CD4-positive, CD25-positive, alpha-beta regulatory T cell (primary cell): ENCODE results near the gene GPR26. TPM values are rescaled to one million over a fixed set of nuclear protein-coding genes. Genes with fewer than 3 reads are reported as not detected.

Experiments
- ATAC-seq, 2 donors: fragments of 150-1000 bp; cut with Tn5 transposase; one replicate each; pipeline ENCODE4 v1.10.0; 2021; ENCODE audit warnings: low read depth in 2 of 2, moderate number of reproducible peaks in 2 of 2, moderate library complexity in 1 of 2
- DNase-seq, 3 donors: peaks; one replicate each; pipeline versions ENCODE4 v3.0.0 to v3.0.0-alpha.2; 2012 to 2022; ENCODE audit warnings: mixed read lengths in 1 of 3
- H3K27ac ChIP-seq: one replicate; pipeline ENCODE4 v1.7.0; 2013; ENCODE audit warnings: mild to moderate bottlenecking, low read length; ENCODE audit not compliant: insufficient read depth, poor library complexity, severe bottlenecking
- H3K27me3 ChIP-seq: one replicate; pipeline ENCODE4 v1.7.0; 2013; ENCODE audit warnings: low read length; ENCODE audit not compliant: control insufficient read depth, insufficient read depth
- H3K36me3 ChIP-seq: one replicate; pipeline ENCODE4 v1.7.0; 2013; ENCODE audit warnings: mild to moderate bottlenecking, low read length, moderate library complexity; ENCODE audit not compliant: control insufficient read depth, insufficient read depth
- H3K4me1 ChIP-seq: 2 replicates; pipeline ENCODE4 v1.7.0; 2013; ENCODE audit warnings: mild to moderate bottlenecking, low read length; ENCODE audit not compliant: insufficient read depth, control insufficient read depth, poor library complexity, severe bottlenecking
- H3K4me3 ChIP-seq: one replicate; pipeline ENCODE4 v1.7.0; 2013; ENCODE audit warnings: low read depth, mild to moderate bottlenecking, low read length, moderate library complexity
- H3K9me3 ChIP-seq, 2 experiments: 1 replicate in 1 of 2; 2 replicates in 1 of 2; pipeline ENCODE4 v1.7.0; 2013; ENCODE audit warnings: low read length in 2 of 2, mild to moderate bottlenecking in 1 of 2, moderate library complexity in 1 of 2; ENCODE audit not compliant: control insufficient read depth in 2 of 2
- H3K27ac Mint-ChIP-seq, 3 donors: one replicate each; pipeline ENCODE4 v1.8.0; 2020 to 2022; ENCODE audit warnings: mild to moderate bottlenecking in 3 of 3, mixed read lengths in 3 of 3, moderate library complexity in 2 of 3
- H3K27me3 Mint-ChIP-seq: one replicate; pipeline ENCODE4 v1.8.0; 2022; ENCODE audit warnings: mild to moderate bottlenecking, mixed read lengths
- H3K36me3 Mint-ChIP-seq: one replicate; pipeline ENCODE4 v1.8.0; 2020; ENCODE audit warnings: mixed read lengths
- H3K4me1 Mint-ChIP-seq, 4 donors: one replicate each; pipeline ENCODE4 v1.8.0; 2020 to 2022; ENCODE audit warnings: mixed read lengths in 4 of 4, mild to moderate bottlenecking in 1 of 4
- H3K4me3 Mint-ChIP-seq, 4 donors: one replicate each; pipeline ENCODE4 v1.8.0; 2020 to 2022; ENCODE audit warnings: mild to moderate bottlenecking in 4 of 4, mixed read lengths in 4 of 4, moderate library complexity in 3 of 4
- H3K9me3 Mint-ChIP-seq, 7 donors: one replicate each; pipeline ENCODE4 v1.8.0; 2020 to 2022; ENCODE audit warnings: mixed read lengths in 7 of 7, mild to moderate bottlenecking in 3 of 7, moderate library complexity in 2 of 7
- polyA plus RNA-seq, 4 donors: library from polyadenylated mRNA; unstranded; fragments of 300-500 nt; fragmentation: Illumina TruSeq; gene quantifications; one replicate each; pipeline ENCODE4 v1.2.3, GENCODE V29; 2021
- total RNA-seq: library from RNA; stranded (reverse); gene quantifications from one replicate; pipeline ENCODE4 v1.2.3, GENCODE V29; 2022

Gene GPR26
- total and polyA plus RNA-seq, 5 donors from 2014 or later = not detected

GRCh38 chr10:123639131-123639530 is 27.0 kb upstream of the GPR26 start:
- no peaks in the 10 kb centered on the region for H3K4me1 ChIP-seq
- Mint-ChIP-seq H3K4me3 (no peak overlapping the region), H3K27ac (no peak overlapping the region), H3K4me1 (no peaks in the 10 kb centered on the region), H3K27me3 (peaks cover 5% of the 10 kb centered on the region), H3K36me3 (no peaks in the 10 kb centered on the region), H3K9me3 (peaks cover 0 to 2% (median 0%) of the 10 kb centered on the region in 7 donors)
- no peaks in the 10 kb centered on the region for H3K9me3 ChIP-seq
- H3K4me3 ChIP-seq = no peak overlapping the region
- ATAC-seq = no peak
- no peak overlapping the region for H3K27ac ChIP-seq
- DNase-seq = no peak
- H3K27me3 ChIP-seq = peaks cover 4% of the 10 kb centered on the region
- no peaks in the 10 kb centered on the region for H3K36me3 ChIP-seq

DNA sequence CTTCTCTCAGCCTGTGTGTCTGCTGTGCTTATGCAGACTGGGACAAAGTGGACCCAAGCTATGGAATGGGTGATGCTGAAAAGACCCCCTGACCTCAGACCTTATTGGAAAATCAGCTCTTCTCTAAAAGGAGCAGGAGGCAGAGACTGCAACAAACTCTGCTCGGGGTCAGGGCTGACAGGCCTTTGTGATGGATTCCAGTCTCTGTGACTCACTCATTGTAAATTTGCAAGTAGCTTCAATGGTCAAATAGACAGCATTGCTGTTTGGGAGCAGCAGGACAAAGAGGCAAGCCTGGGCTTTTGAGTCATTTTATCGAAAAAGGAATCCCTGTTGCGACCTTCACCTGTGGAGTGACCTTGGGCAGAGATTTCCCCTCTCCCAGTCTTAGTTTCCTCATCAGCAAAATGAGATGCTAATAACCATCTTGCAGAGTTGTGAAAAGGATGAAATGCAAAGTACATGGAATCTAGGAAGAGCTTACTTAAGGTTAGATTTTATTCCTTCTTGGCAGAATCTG is 26.1 kb upstream of the GPR26 start:
- Mint-ChIP-seq H3K9me3 (peaks cover 0 to 2% (median 0%) of the 10 kb centered on the region in 7 donors), H3K27ac (peak overlapping the region in 1 of 3 donors; percentile 48), H3K4me3 (no peak overlapping the region), H3K4me1 (no peaks in the 10 kb centered on the region), H3K36me3 (no peaks in the 10 kb centered on the region), H3K27me3 (peaks cover 5% of the 10 kb centered on the region)
- no peak overlapping the region for H3K27ac ChIP-seq
- DNase-seq (no peak), ATAC-seq (no peak)
- no peak overlapping the region for H3K4me3 ChIP-seq
- H3K4me1 ChIP-seq = no peaks in the 10 kb centered on the region
- H3K36me3 ChIP-seq = no peaks in the 10 kb centered on the region
- H3K9me3 ChIP-seq = no peaks in the 10 kb centered on the region
- peaks cover 4% of the 10 kb centered on the region for H3K27me3 ChIP-seq

DNA sequence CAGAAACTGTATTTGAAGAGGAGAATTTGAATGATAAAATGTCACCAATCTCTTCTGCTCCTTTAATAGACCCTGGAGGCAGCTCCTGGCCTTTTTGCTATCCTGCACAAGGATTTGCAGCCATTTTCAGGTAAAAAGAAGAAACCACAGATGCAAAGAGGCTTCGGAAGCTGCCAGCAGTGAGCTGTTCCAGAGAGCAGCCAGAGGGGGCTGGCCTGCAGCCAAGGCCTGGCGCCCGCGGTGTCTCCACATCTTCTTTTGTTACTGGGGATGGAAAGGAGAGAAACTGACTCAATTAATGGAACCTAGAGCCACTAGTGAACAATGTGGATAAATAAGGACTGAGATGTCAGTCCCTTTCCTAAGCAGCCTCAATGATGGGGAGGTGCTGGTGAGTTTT is 23.9 kb upstream of the GPR26 start:
- Mint-ChIP-seq H3K27ac (no peak overlapping the region), H3K27me3 (peaks cover 5% of the 10 kb centered on the region), H3K36me3 (no peaks in the 10 kb centered on the region), H3K9me3 (no peaks in the 10 kb centered on the region), H3K4me3 (no peak overlapping the region), H3K4me1 (no peaks in the 10 kb centered on the region)
- peaks cover 4% of the 10 kb centered on the region for H3K27me3 ChIP-seq
- H3K4me1 ChIP-seq = no peaks in the 10 kb centered on the region
- H3K36me3 ChIP-seq = no peaks in the 10 kb centered on the region
- DNase-seq (no peak), ATAC-seq (no peak)
- H3K27ac ChIP-seq = no peak overlapping the region
- no peak overlapping the region for H3K4me3 ChIP-seq
- H3K9me3 ChIP-seq = no peaks in the 10 kb centered on the region

- H3K27me3 ChIP-seq = peaks cover 4% of the 10 kb centered on the region
- no peaks in the 10 kb centered on the region for H3K36me3 ChIP-seq
- H3K9me3 ChIP-seq = no peaks in the 10 kb centered on the region
- H3K4me3 Mint-ChIP-seq = no peak overlapping the region
- no peaks in the 10 kb centered on the region for H3K9me3 Mint-ChIP-seq
- H3K36me3 Mint-ChIP-seq = no peaks in the 10 kb centered on the region
- no peak for DNase-seq
- H3K4me3 ChIP-seq = no peak overlapping the region
- H3K27ac ChIP-seq = no peak overlapping the region
- no peak for ATAC-seq
- H3K27me3 Mint-ChIP-seq = peaks cover 5% of the 10 kb centered on the region
- H3K27ac Mint-ChIP-seq = no peak overlapping the region
- H3K4me1 Mint-ChIP-seq = no peaks in the 10 kb centered on the region
- H3K4me1 ChIP-seq = no peaks in the 10 kb centered on the region
These were observed 23.5 kb upstream of the GPR26 start for GRCh38 chr10:123642697-123643096.

- Mint-ChIP-seq H3K9me3 (no peaks in the 10 kb centered on the region), H3K27me3 (peaks cover 5% of the 10 kb centered on the region), H3K4me1 (no peaks in the 10 kb centered on the region), H3K36me3 (no peaks in the 10 kb centered on the region), H3K27ac (no peak overlapping the region), H3K4me3 (no peak overlapping the region)
- H3K27me3 ChIP-seq = peaks cover 4% of the 10 kb centered on the region
- DNase-seq (no peak), ATAC-seq (no peak)
- H3K4me3 ChIP-seq = no peak overlapping the region
- H3K36me3 ChIP-seq = no peaks in the 10 kb centered on the region
- no peak overlapping the region for H3K27ac ChIP-seq
- H3K4me1 ChIP-seq = no peaks in the 10 kb centered on the region
- no peaks in the 10 kb centered on the region for H3K9me3 ChIP-seq
These were observed 22.8 kb upstream of the GPR26 start for GRCh38 chr10:123643315-123643714.

DNA sequence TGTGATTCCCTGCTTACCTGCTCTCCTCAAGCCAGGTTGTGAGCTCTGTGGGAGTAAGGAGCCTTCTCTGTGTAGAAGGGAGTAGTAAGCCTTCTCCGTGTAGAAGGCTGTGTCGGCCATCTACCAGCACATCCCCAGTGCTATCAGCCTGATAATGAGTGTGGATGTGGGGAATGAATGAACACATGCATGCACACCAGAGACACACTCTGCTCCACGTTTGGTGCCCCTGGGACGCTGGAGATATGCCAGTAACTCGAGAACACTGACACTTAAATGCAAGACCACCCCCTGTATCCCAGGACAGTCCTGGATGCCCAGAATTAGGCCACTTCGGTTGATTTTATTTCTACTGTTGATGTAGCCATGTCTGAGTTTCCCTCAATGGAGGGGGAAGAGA is 21.1 kb upstream of the GPR26 start:
- H3K36me3 ChIP-seq = no peaks in the 10 kb centered on the region
- Mint-ChIP-seq H3K4me1 (no peaks in the 10 kb centered on the region), H3K9me3 (no peaks in the 10 kb centered on the region), H3K27me3 (peaks cover 5% of the 10 kb centered on the region), H3K4me3 (no peak overlapping the region), H3K36me3 (no peaks in the 10 kb centered on the region), H3K27ac (no peak overlapping the region)
- H3K4me1 ChIP-seq = no peaks in the 10 kb centered on the region
- ATAC-seq = no peak
- no peak for DNase-seq
- H3K27me3 ChIP-seq = no peaks in the 10 kb centered on the region
- H3K27ac ChIP-seq = no peak overlapping the region
- no peaks in the 10 kb centered on the region for H3K9me3 ChIP-seq
- no peak overlapping the region for H3K4me3 ChIP-seq

DNA sequence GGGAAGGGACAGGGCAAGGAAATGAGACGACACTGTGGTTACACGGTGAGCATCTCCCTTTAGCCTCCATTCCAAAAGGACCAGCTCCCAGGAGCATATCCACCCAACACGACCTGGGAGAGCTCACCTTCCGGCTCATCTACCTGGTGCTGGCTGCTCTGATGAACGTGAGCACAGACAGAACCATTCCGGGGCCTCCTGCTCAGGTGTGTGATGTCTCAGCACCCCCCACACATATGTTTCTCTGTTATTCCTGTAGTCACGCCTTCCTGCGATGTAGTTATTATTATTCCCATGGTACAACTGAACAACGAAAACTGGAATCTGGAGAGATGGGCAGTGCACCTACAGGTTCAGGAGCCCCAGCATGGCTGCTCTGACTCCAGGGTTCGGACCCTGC is 20.5 kb upstream of the GPR26 start:
- H3K27me3 ChIP-seq = no peaks in the 10 kb centered on the region
- peaks cover 5% of the 10 kb centered on the region for H3K27me3 Mint-ChIP-seq
- no peaks in the 10 kb centered on the region for H3K4me1 Mint-ChIP-seq
- H3K27ac ChIP-seq = no peak overlapping the region
- H3K4me3 Mint-ChIP-seq = no peak overlapping the region
- H3K9me3 ChIP-seq = no peaks in the 10 kb centered on the region
- H3K9me3 Mint-ChIP-seq = no peaks in the 10 kb centered on the region
- H3K4me1 ChIP-seq = no peaks in the 10 kb centered on the region
- DNase-seq (no peak), ATAC-seq (no peak)
- H3K36me3 Mint-ChIP-seq = no peaks in the 10 kb centered on the region
- no peak overlapping the region for H3K27ac Mint-ChIP-seq
- H3K4me3 ChIP-seq = no peak overlapping the region
- H3K36me3 ChIP-seq = no peaks in the 10 kb centered on the region

GRCh38 chr10:123648595-123648994 is 17.6 kb upstream of the GPR26 start:
- H3K36me3 Mint-ChIP-seq = no peaks in the 10 kb centered on the region
- no peaks in the 10 kb centered on the region for H3K9me3 Mint-ChIP-seq
- H3K4me1 ChIP-seq = no peaks in the 10 kb centered on the region
- H3K36me3 ChIP-seq = no peaks in the 10 kb centered on the region
- no peak overlapping the region for H3K27ac Mint-ChIP-seq
- DNase-seq = no peak
- H3K4me3 Mint-ChIP-seq = no peak overlapping the region
- no peaks in the 10 kb centered on the region for H3K27me3 Mint-ChIP-seq
- no peak overlapping the region for H3K4me3 ChIP-seq
- H3K4me1 Mint-ChIP-seq = no peaks in the 10 kb centered on the region
- H3K9me3 ChIP-seq = no peaks in the 10 kb centered on the region
- no peak overlapping the region for H3K27ac ChIP-seq
- no peaks in the 10 kb centered on the region for H3K27me3 ChIP-seq
- no peak for ATAC-seq
